Neural cell (in vitro differentiated cells): Measurements from ENCODE around the gene MS4A18.

ENCODE experiments used
- CTCF ChIP-seq: fragments of 450-650 bp; IDR thresholded peaks from 2 replicates; pipeline ENCODE4 v1.5.1; 2014; ENCODE audit warnings: antibody characterized with exemption, mild to moderate bottlenecking, moderate library complexity; ENCODE audit not compliant: poor library complexity, severe bottlenecking
- REST ChIP-seq: IDR thresholded peaks from 2 replicates; pipeline ENCODE4 v1.6.1; 2012; ENCODE audit warnings: borderline replicate concordance

DNA sequence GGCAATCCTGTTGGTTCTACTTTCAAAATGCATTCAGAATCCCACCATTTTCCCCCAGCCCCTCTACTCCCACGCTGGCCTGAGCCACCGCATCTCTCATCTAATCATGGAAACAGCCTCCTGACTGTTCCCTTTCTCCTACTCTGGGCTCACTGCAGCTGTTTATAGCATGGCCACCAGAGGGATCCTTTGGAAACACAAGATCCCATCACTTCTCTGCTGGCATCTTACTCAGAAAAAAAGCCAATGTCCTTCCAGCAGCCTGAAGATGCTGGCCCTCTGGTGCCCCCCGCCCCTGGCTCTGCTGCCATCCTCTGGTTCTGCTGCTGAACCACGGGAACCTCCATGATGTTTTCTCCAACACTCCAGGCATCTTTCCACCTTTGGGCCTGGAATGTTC is 14.0 kb upstream of the MS4A18 start:
- TF ChIP-seq REST (no peak), CTCF (no peak)
